Skin of body (tissue), 2 donors: ENCODE results near the gene TMED10. TPM values are rescaled to one million over a fixed set of nuclear protein-coding genes. Genes with fewer than 3 reads are reported as not detected.
"Not testable (repeated sequence)": the region's sequence is repeated elsewhere in the genome, so short reads cannot be mapped to it uniquely, and the experiment has no call there.

ENCODE experiments used
- DNase-seq: peaks from one replicate; lab custom pipeline; 2025; lab: John Stamatoyannopoulos, UW
- total RNA-seq: library from RNA; depleted of rRNA; stranded (reverse); fragments of >200 nt; gene quantifications from one replicate; pipeline ENCODE4 v1.2.3, GENCODE V29; 2014

Gene TMED10
- total RNA-seq, 1 donor from 2014 or later, result 127 TPM

DNA sequence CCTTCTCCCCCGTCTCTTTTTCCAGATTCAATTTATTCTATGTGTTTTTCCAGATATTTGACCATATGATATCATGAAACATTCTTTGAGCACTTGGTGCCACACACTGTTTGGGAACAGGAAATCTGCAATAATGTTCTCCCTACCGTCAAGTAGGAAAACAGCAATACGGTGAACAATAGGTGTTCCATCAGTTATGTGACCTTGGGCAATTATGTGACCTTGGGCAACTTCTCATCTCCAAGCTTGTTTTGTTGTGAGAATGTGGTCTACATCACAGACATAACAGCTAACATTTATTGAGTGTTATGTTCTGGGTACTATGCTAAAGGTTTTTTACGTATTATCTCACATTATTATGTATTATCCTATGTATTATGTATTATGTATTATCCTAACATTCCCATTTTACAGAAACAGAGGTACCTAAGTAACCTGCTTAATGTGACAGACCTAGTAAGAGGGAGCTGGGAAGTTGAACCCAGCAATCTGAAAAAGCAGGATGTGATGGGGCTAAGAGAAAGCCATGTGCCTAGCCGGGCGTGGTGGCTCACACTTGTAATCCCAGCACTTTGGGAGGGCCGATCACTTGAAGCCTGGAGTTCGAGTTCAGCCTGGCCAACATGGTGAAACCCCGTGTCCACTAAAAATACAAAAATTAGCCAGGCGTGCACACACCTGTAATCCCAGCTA, 48.4 kb downstream of the TMED10 start:
- DNase-seq, result no peak

DNA sequence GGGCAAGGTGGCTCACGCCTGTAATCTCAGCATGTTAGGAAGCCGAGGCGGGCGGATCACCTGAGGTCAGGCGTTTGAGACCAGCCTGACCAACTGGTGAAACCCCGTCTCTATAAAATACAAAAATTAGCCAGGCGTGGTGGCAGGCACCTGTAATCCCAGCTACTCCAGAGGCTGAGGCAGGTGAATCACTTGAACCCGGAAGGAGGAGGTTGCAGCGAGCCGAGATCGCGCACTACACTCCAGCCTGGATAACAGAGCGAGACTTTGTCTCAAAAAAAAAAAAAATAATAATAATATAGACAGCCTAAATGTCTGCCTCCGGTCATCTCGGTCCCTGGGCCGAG, 49.0 kb downstream of the TMED10 start:
- not testable (repeated sequence) for DNase-seq

GRCh38 chr14:75126679-75127473, 49.5 kb downstream of the TMED10 start, which contains the start of gene NEK9:
NEK9 (minus strand) TSS chr14:75127048; CDS start chr14:75126921, 127 bp downstream.
- DNase-seq, result peak; percentile 83

DNA sequence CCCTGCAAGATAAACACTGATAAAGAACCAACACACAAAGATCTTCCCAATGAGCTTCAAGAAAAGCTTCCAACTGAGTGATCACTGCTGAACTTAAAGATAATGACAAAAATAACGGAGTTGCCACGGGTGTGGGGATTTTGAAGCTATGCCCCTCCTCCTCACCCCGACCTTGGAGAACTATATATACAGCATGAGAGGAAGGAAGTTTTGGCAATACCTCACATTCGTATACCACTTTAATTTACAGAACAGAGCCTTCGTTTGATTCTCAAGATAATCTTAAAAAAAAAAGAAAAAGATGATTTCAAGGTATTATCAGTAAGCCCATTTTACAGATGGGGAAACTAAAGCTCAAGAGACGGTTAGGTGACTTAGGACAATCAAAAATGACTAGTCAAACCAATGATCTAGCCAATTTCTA, 50.3 kb downstream of the TMED10 start:
- no peak for DNase-seq

GRCh38 chr14:75125617-75126016, 50.8 kb downstream of the TMED10 start:
- no peak for DNase-seq

DNA sequence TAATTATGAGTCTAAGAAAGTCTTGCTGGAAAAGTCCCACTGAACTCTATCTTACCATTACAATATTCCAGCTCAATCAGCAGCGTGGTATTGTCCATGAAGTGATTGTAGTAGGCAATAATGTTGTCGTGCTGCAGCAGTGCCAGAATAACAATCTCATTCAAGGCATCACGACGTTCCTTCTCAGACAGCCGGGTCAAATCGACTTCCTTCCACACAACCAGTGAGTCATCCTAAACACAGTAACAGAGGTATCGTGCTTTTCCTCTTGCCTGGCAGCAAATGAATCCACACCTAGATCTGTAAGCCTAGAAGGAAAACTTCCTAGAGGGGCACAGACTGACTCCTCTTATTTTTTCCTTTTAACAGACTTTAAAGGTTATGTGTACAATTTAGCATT, 52.4 kb downstream of the TMED10 start:
- peak; percentile 18 for DNase-seq

DNA sequence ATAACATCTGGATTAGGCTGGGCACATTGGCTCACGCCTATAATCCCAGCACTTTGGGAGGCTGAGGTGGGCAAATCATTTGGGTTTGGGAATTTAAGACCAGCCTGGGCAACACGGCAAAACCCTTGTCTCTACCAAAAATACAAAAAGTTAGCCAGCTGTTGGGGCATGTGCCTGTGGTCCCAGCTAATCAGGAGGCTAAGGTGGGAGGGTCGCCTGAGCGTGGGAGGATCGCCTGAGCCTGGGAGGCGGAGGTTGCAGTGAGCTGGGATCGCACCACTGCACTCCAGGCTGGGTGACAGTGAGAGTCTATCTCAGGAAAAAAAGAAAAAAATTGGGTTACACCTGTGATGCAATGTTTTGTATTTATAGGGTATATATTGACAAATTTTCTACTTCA, 54.9 kb downstream of the TMED10 start:
- DNase-seq, result no peak

GRCh38 chr14:75120541-75121291, 55.7 kb downstream of the TMED10 start:
- no peak for DNase-seq

GRCh38 chr14:75119056-75119455, 57.4 kb downstream of the TMED10 start:
- DNase-seq, result no peak

DNA sequence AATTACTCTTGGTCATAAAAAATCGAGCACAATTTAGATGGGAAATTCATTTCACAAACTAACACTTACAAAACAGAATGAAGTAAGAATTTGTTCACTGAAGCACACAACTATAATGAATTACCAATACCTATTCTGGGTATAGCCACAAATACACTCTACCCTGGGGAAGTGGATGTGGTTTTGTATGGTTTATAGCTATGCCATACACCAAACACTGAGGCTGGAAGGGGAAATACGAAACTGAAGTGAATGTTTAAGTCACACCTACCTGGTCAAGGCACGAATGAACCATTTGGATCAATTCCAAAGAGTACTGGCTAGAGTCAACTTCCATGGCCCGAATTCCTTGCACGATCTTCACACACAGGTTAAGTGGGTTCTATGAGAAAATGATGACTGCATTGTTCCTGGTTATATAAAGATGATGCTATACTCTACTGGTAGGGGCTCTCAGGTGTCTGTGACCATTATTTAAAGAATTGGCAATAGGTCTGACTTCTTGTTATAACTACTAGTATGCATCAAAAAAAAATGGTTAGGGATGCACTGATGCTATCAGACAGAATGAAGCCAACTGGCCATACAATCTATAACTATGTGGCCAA, 62.4 kb downstream of the TMED10 start:
- no peak for DNase-seq

GRCh38 chr14:75109877-75110276, 66.5 kb downstream of the TMED10 start:
- no peak for DNase-seq

GRCh38 chr14:75107186-75107585, 69.2 kb downstream of the TMED10 start:
- no peak for DNase-seq

DNA sequence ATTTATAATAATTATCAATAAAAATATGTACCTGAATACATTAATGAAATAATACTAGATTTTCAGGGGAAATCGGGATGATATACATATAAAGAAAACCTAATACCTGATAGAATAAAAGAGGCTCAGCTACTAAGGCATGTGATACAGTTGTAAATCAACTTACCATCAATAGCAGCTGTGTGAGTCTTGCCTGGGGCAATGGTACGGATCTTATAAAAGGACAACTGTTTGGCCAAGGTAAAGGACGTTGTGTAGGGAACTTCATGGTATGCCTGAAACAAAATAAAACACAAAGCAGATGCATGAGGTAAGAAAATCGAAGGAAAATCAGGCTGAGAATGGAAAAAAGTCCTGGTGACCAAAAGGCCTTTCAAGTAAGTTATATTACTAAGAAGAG, 74.9 kb downstream of the TMED10 start:
- no peak for DNase-seq

GRCh38 chr14:75098682-75099081, 77.7 kb downstream of the TMED10 start:
- no peak for DNase-seq

DNA sequence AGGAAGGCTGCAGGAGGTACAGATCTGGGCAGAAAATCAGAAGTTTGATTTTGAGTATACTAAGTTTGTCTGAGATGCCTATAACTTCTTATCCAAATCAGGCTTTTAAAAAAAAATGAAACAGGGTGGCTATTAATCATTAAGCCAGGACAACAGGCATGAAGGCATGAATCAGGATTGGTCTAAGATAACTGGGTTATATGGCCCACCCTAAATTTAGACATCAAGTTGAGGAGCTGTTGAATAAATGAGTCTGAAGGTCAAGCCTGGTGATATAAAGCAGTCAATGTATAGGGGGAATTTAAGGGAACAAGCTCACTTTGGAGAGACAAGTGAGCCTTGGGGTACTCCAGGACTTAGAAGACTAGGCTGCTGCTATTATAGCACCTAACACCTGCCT, 78.2 kb downstream of the TMED10 start:
- no peak for DNase-seq

- no peak for DNase-seq
These were observed 79.5 kb downstream of the TMED10 start for GRCh38 chr14:75096959-75097358.

GRCh38 chr14:75095690-75096089, 80.7 kb downstream of the TMED10 start:
- DNase-seq, result no peak

- no peak for DNase-seq
These were observed 81.5 kb downstream of the TMED10 start for GRCh38 chr14:75094896-75095295.

- DNase-seq, result no peak
These were observed 83.7 kb downstream of the TMED10 start for GRCh38 chr14:75092698-75093097.

- no peak for DNase-seq
These were observed 85.2 kb downstream of the TMED10 start for GRCh38 chr14:75091251-75091650.

GRCh38 chr14:75090353-75090752, 86.1 kb downstream of the TMED10 start:
- no peak for DNase-seq
